Measurements from ENCODE around the gene ZMAT5.

Gene ZMAT5

GRCh38 chr22:29706486-29706885 is 60.3 kb downstream of the ZMAT5 start:
- no peak overlapping the region for H3K4me3 ChIP-seq (ENCODE audit: low read depth, low read length)

DNA sequence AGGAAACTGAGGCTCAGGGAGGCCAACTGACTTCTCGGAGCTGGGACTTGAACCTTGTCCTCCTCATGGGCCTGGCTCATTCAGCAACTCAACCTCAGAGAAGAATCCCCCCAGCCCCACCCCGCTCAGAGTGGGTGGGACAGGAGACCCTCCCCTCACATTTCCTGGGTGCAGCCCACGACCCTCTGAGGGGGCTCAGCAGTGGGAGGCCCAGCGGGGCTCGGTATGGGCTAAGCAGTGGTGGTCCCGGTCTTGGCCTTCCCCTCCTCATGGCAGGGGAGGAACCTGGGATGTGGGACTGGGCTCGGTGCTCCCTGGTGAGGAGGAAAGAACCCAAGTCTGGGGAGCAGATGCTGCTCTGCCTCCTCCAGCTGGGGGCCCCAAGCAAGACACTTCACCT is 61.2 kb downstream of the ZMAT5 start:
- TF ChIP-seq, protein P1, sequence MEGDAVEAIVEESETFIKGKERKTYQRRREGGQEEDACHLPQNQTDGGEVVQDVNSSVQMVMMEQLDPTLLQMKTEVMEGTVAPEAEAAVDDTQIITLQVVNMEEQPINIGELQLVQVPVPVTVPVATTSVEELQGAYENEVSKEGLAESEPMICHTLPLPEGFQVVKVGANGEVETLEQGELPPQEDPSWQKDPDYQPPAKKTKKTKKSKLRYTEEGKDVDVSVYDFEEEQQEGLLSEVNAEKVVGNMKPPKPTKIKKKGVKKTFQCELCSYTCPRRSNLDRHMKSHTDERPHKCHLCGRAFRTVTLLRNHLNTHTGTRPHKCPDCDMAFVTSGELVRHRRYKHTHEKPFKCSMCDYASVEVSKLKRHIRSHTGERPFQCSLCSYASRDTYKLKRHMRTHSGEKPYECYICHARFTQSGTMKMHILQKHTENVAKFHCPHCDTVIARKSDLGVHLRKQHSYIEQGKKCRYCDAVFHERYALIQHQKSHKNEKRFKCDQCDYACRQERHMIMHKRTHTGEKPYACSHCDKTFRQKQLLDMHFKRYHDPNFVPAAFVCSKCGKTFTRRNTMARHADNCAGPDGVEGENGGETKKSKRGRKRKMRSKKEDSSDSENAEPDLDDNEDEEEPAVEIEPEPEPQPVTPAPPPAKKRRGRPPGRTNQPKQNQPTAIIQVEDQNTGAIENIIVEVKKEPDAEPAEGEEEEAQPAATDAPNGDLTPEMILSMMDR (IDR thresholded peaks at IDR 0.05; ENCODE audit: low read depth, low read length), result no peak
- H3K4me3 ChIP-seq (ENCODE audit: low read depth, low read length), result no peak overlapping the region

More at GRCh38 chr22:29706486-29706885, 60.3 kb downstream of the ZMAT5 start:
- TF ChIP-seq, protein P1 (IDR thresholded peaks at IDR 0.05; ENCODE audit: low read depth, low read length), result no peak

- TF ChIP-seq, protein P1 (IDR thresholded peaks at IDR 0.05; ENCODE audit: low read depth, low read length), result 0 out of 2 replicates have a peak, but pooled peaks have one; percentile 22
- no peak overlapping the region for H3K4me3 ChIP-seq (ENCODE audit: low read depth, low read length)
Observed at GRCh38 chr22:29704528-29705285, 62.1 kb downstream of the ZMAT5 start.

DNA sequence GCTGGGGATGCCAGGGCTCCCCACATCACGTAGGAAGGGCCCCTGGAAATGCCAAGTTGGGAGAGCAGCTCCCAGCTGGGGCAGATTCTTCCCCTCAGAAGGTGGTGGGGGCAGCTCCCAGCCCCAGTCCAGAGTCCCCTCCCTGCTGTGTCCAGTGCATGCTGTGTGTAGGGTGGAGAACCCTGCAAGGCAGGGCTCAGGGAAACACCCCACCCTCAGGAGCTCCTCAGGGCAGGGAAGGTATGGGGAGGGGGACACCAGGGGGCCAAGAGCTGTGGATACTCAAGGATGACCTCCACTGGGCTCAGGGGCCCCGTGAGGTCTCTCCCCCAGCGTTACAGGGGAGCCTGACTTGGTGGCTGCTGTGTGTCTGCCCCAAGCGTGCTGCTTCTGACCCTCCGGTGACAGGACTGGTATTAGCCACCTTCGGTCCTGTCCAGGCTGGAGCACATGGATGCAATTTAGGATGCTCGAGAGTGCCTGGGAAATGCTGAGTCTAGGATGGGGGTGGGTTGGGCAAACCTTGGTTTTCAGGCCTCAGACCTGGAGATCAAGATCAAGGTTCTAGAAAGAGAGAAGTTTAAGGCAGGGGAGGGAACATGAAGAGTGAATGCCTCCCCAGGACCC is 63.1 kb downstream of the ZMAT5 start:
- TF ChIP-seq, protein P1 (IDR thresholded peaks at IDR 0.05; ENCODE audit: low read depth, low read length), result no peak
- no peak overlapping the region for H3K4me3 ChIP-seq (ENCODE audit: low read depth, low read length)

DNA sequence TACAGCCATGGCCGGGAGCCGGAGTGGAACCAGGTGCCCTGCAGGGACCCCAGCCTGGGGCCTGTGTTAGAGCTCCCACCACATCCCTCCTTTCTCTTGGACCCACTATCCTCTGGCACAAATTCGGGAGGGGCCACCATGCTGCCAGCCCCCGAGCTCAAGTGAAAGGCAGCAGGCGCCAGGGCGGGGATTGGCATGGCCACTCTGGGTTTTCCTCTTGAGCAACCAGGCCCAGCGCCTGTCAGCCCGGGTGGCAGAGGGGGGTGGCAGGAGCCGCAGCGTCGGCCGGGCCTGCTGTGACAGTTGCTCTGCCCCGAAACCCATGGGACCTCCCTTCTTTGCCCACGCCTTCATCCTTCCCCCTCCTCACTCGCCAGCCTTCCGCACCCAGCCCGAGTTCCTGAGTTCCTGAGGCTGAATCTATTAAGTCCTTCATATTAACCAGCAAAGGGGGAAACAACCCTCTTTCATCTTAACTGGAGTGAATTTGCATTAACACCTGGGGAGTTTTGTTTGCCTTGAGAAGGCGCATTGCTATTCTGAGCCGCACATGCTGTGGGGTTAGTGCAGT is 63.8 kb downstream of the ZMAT5 start:
- H3K4me3 ChIP-seq (ENCODE audit: low read depth, low read length), result no peak overlapping the region
- TF ChIP-seq, protein P1 (IDR thresholded peaks at IDR 0.05; ENCODE audit: low read depth, low read length), result no peak

- H3K4me3 ChIP-seq (ENCODE audit: low read depth, low read length), result no peak overlapping the region
Observed at GRCh38 chr22:29702000-29702930, 64.5 kb downstream of the ZMAT5 start.

More at GRCh38 chr22:29702000-29702930, 64.5 kb downstream of the ZMAT5 start:
- TF ChIP-seq, protein P1 (IDR thresholded peaks at IDR 0.05; ENCODE audit: low read depth, low read length), result no peak

Data from WI38 (cell line).